WTC11 (cell line): ENCODE results near the gene SCO1. TPM values are rescaled to one million over a fixed set of nuclear protein-coding genes. Genes with fewer than 3 reads are reported as not detected.
"Not testable (repeated sequence)": the region's sequence is repeated elsewhere in the genome, so short reads cannot be mapped to it uniquely, and the experiment has no call there.

Experiments
- ATAC-seq: fragments of 200-7000 bp; cut with Tn5 transposase; 2 replicates; pipeline ENCODE4 v1.10.0; 2021; ENCODE audit warnings: mild to moderate bottlenecking, moderate library complexity
- CTCF ChIA-PET: fragments of 300-600 bp; sonication (Branson Sonifier 250); formaldehyde crosslinking; loops from one replicate; lab custom pipeline; 2021; ENCODE audit warnings: antibody characterized with exemption; lab: Charles Lee
- POLR2A ChIA-PET: fragments of 350-600 bp; sonication (Branson Sonifier 250); formaldehyde crosslinking; loops from one replicate; lab custom pipeline; 2021; ENCODE audit warnings: antibody characterized with exemption; lab: Charles Lee
- DNase-seq: peaks from one replicate; pipeline ENCODE4 v3.0.0; 2021; ENCODE audit warnings: low spot score
- H3K27ac Mint-ChIP-seq: 2 replicates; pipeline ENCODE4 v1.8.0; 2021; ENCODE audit warnings: mixed read lengths
- H3K27me3 Mint-ChIP-seq: 2 replicates; pipeline ENCODE4 v1.8.0; 2021; ENCODE audit warnings: low read depth, mild to moderate bottlenecking, moderate library complexity, mixed read lengths
- H3K36me3 Mint-ChIP-seq: 2 replicates; pipeline ENCODE4 v1.8.0; 2021; ENCODE audit warnings: mixed read lengths
- H3K4me1 Mint-ChIP-seq: 2 replicates; pipeline ENCODE4 v1.8.0; 2022; ENCODE audit warnings: mixed read lengths
- H3K4me3 Mint-ChIP-seq: 2 replicates; pipeline ENCODE4 v1.8.0; 2021; ENCODE audit warnings: mild to moderate bottlenecking, moderate library complexity, mixed read lengths
- H3K9me3 Mint-ChIP-seq: 2 replicates; pipeline ENCODE4 v1.8.0; 2021; ENCODE audit warnings: mixed read lengths
- FOXP1 ChIP-seq: sonication (generic); formaldehyde crosslinking; IDR thresholded peaks from 2 replicates; pipeline ENCODE4 v1.8.0; 2022; ENCODE audit warnings: missing genetic modification reagents, mild to moderate bottlenecking, moderate library complexity, borderline replicate concordance
- MYBL2 ChIP-seq: sonication (generic); formaldehyde crosslinking; IDR thresholded peaks from 2 replicates; pipeline ENCODE4 v1.8.1; 2023; ENCODE audit warnings: mild to moderate bottlenecking, moderate library complexity, missing genetic modification reagents
- NFATC4 ChIP-seq: fragments of 250-450 bp; sonication (Bioruptor Pico); IDR thresholded peaks from 2 replicates; pipeline ENCODE4 v1.9.0; 2021; ENCODE audit warnings: mild to moderate bottlenecking
- SMAD4 ChIP-seq: sonication (generic); formaldehyde crosslinking; IDR thresholded peaks from 2 replicates; pipeline ENCODE4 v1.8.0; 2022; ENCODE audit warnings: mild to moderate bottlenecking, missing genetic modification reagents
- SOX15 ChIP-seq: fragments of 250-450 bp; sonication (Bioruptor Pico); IDR thresholded peaks from 2 replicates; pipeline ENCODE4 v1.9.0; 2021; ENCODE audit warnings: mild to moderate bottlenecking
- SP1 ChIP-seq: sonication (generic); formaldehyde crosslinking; conservative IDR thresholded peaks from 2 replicates; pipeline ENCODE4 v1.8.1; 2022; ENCODE audit warnings: missing genetic modification reagents
- TEAD4 ChIP-seq: sonication (generic); formaldehyde crosslinking; IDR thresholded peaks from 2 replicates; pipeline ENCODE4 v1.8.0; 2022; ENCODE audit warnings: mild to moderate bottlenecking, missing genetic modification reagents
- ZNF121 ChIP-seq: sonication (generic); formaldehyde crosslinking; IDR thresholded peaks from 2 replicates; pipeline ENCODE4 v1.8.0; 2023; ENCODE audit warnings: missing genetic modification reagents
- ZNF138 ChIP-seq: sonication (generic); formaldehyde crosslinking; conservative IDR thresholded peaks from 2 replicates; pipeline ENCODE4 v1.8.1; 2022; ENCODE audit warnings: mild to moderate bottlenecking, moderate library complexity, missing genetic modification reagents
- ZNF263 ChIP-seq: sonication (generic); formaldehyde crosslinking; IDR thresholded peaks from 2 replicates; pipeline ENCODE4 v1.8.1; 2022; ENCODE audit warnings: low read depth, mild to moderate bottlenecking, moderate library complexity, missing genetic modification reagents
- ZNF423 ChIP-seq: fragments of 250-450 bp; sonication (Bioruptor Pico); IDR thresholded peaks from 2 replicates; pipeline ENCODE4 v2.1.2; 2022; ENCODE audit warnings: mild to moderate bottlenecking, moderate library complexity
- total RNA-seq: library from RNA; stranded (reverse); gene quantifications from 3 replicates; pipeline ENCODE4 v1.2.3, GENCODE V29; 2021
- TF ChIP-seq, protein P1 (sequence below): sonication (generic); formaldehyde crosslinking; IDR thresholded peaks from 2 replicates; pipeline ENCODE4 v1.8.1; 2022; ENCODE audit warnings: low read depth, mild to moderate bottlenecking, moderate library complexity, missing genetic modification reagents, borderline replicate concordance
- TF ChIP-seq, protein P2 (sequence below): fragments of 250-450 bp; sonication (Bioruptor Pico); IDR thresholded peaks from 2 replicates; pipeline ENCODE4 v1.8.0; 2021; ENCODE audit warnings: mild to moderate bottlenecking
- TF ChIP-seq, protein P3 (sequence below): sonication (generic); formaldehyde crosslinking; IDR thresholded peaks from 2 replicates; pipeline ENCODE4 v1.8.1; 2023; ENCODE audit warnings: mild to moderate bottlenecking, missing genetic modification reagents, moderate library complexity
- TF ChIP-seq, protein P4 (sequence below): sonication (generic); formaldehyde crosslinking; IDR thresholded peaks from 2 replicates; pipeline ENCODE4 v1.8.1; 2023; ENCODE audit warnings: mild to moderate bottlenecking, missing genetic modification reagents
- TF ChIP-seq, protein P5 (sequence below): sonication (generic); formaldehyde crosslinking; conservative IDR thresholded peaks from 2 replicates; pipeline ENCODE4 v1.8.1; 2022; ENCODE audit warnings: mild to moderate bottlenecking, missing genetic modification reagents
- TF ChIP-seq, protein P6 (sequence below): fragments of 250-450 bp; sonication (Bioruptor Pico); IDR thresholded peaks from 2 replicates; pipeline ENCODE4 v1.9.0; 2021; ENCODE audit warnings: mild to moderate bottlenecking
- TF ChIP-seq, protein P7 (sequence below): sonication (generic); formaldehyde crosslinking; IDR thresholded peaks from 2 replicates; pipeline ENCODE4 v1.8.1; 2023; ENCODE audit warnings: mild to moderate bottlenecking, missing genetic modification reagents

SCO1 gene
- total RNA-seq, 1 experiment from 2014 or later: 63.8 TPM

DNA sequence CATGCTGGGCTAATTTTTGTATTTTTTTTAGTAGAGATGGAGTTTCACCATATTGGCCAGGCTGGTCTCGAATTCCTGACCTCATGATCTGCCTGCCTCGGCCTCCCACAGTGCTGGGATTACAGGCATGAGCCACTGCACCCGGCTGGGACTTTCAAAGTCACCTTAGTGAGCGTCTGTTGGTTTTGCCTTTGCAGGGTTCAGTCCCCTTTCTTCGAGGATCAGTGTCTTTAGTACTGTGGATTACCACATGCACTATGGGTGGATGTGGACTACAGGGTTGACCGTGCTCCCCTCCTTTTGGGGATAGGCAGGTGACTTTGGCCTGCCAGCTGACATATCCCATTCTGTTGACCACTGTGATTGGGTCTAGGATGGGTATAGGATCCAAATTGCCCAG lies 34.8 kb upstream of the SCO1 start:
- DNase-seq, ATAC-seq, H3K27me3 Mint-ChIP-seq, H3K9me3 Mint-ChIP-seq, POLR2A ChIA-PET, H3K36me3 Mint-ChIP-seq, H3K4me3 Mint-ChIP-seq, H3K27ac Mint-ChIP-seq: not testable (repeated sequence)
- CTCF ChIA-PET: interaction anchor here (1.3 to 2.2 kb wide), 2 partner anchors 41 to 143 kb away, joined by 3 to 6 read pairs; no protein-coding TSS in a partner anchor
- peaks cover 26% of the 10 kb centered on the region for H3K4me1 Mint-ChIP-seq

DNA sequence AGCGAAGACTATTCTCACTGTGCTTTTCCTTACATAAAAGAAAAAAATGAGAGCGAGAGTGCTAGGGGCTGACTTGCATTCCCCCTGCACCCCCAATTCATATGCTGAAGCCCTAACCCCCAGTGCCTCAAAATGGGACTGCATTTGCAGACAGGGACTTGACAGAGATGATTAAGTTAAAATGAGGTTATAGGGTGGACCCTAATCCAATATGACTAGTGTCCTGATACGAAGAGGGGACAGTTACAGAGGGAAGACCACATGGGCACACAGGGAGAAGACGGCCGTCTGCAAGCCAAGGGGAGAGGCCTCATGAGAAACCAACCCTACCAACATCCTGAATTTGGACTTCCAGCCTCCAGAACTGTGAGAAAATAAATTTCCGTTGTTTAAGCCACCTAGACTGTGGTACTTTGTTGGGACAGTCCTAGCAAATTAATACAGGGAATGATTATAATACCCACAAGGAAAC lies 34.1 kb upstream of the SCO1 start:
- Mint-ChIP-seq H3K4me1 (peaks cover 24% of the 10 kb centered on the region), H3K27me3 (no peaks in the 10 kb centered on the region), H3K4me3 (peak overlapping the region; percentile 91), H3K27ac (no peak overlapping the region), H3K36me3 (peaks cover 3% of the 10 kb centered on the region; the same call in 1 of the 2 replicates), H3K9me3 (peaks cover 3% of the 10 kb centered on the region; the same call in 1 of the 2 replicates)
- no peak for ATAC-seq
- POLR2A ChIA-PET: no interaction called here
- no peak for DNase-seq
- TF ChIP-seq, protein P1, sequence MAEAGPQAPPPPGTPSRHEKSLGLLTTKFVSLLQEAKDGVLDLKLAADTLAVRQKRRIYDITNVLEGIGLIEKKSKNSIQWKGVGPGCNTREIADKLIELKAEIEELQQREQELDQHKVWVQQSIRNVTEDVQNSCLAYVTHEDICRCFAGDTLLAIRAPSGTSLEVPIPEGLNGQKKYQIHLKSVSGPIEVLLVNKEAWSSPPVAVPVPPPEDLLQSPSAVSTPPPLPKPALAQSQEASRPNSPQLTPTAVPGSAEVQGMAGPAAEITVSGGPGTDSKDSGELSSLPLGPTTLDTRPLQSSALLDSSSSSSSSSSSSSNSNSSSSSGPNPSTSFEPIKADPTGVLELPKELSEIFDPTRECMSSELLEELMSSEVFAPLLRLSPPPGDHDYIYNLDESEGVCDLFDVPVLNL (CRISPR knock-in tag): no peak
- TF ChIP-seq ZNF423 (CRISPR knock-in tag): no peak
- CTCF ChIA-PET: interaction anchor here (1.0 to 2.2 kb wide), 3 partner anchors 41 to 114 kb away, joined by 3 to 6 read pairs (median 4); no protein-coding TSS in a partner anchor

DNA sequence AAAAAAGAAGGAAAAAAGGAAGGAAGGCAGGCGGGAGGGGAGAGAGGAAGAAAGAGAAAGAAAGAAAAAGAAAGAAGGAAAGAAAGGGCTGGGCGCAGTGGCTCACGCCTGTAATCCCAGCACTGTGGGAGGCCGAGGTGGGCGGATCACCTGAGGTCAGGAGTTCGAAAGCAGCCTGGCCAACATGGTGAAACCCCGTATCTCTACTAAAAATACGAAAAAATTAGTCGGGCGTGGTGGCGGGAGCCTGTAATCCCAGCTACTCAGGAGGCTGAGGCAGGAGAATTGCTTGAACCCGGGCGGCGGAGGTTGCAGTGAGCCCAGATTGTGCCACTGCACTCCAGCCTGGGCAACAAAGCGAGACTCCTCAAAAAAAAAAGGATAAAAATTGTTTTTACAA lies 32.9 kb upstream of the SCO1 start:
- H3K27me3 Mint-ChIP-seq, ATAC-seq, H3K36me3 Mint-ChIP-seq, DNase-seq, H3K9me3 Mint-ChIP-seq: not testable (repeated sequence)
- Mint-ChIP-seq H3K27ac (peak overlapping the region; percentile 95), H3K4me3 (peak overlapping the region; percentile 91), H3K4me1 (peaks cover 24% of the 10 kb centered on the region)
- ChIA-PET CTCF (interaction anchor here (0.7 to 2.2 kb wide), 8 partner anchors 25 to 914 kb away, joined by 3 to 8 read pairs (median 4); no protein-coding TSS in a partner anchor), POLR2A (interaction anchor here (0.7 kb wide), 1 partner anchor 145 kb away, joined by 3 read pairs; no protein-coding TSS in a partner anchor)
- TF ChIP-seq ZNF121 (CRISPR knock-in tag): 0 out of 2 replicates have a peak, but pooled peaks have one; percentile 24

DNA sequence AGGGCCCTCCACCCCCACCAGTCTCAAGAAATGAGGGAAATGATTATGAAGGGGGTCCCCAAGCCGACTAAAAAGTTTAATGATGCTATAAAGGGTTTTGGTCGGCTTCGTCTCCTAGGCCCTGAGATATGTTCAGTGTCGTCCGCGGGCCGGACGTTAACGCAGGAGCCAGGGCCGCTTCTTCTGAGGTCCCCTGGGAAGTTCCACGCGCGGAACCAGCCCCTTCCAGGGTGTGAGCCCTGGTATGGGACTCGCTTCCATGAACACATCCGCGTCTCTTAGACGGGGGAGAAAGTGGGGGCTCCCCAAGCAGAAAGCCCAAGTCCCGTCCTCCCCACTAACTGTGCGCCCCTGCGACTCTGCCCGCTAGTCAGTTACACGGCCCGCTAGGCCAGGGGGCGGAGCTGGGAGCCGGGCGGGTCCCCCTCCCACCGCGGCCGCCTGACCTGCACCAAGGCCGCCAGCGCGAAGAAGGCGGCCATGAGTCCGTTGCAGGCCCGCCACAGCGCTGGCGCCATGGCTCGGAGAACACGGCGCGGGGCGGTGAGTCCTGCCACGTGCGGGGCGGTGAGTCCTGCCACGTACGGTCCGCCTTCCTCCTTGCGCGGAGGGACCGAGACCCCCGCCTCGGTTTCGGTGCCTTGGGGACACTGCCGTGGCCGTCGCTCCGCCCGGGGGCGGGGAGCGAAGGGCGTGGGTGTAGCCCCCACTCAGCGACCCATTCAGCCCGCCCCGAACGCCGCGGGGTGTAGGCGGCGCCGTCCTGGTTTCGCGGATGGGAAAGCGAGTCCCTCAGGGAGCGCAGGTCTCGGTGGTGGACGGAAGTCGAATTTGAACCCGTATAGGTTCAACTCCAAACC lies 32.2 kb upstream of the SCO1 start, which contains the start of gene TMEM220:
TSS of gene TMEM220 (minus strand) at position 690 of the 860 bp plus-strand sequence. CDS start at position 518, 172 bp downstream.
- ATAC-seq: peak; percentile 92
- no peak for TF ChIP-seq SOX15 (CRISPR knock-in tag)
- TF ChIP-seq, protein P2, sequence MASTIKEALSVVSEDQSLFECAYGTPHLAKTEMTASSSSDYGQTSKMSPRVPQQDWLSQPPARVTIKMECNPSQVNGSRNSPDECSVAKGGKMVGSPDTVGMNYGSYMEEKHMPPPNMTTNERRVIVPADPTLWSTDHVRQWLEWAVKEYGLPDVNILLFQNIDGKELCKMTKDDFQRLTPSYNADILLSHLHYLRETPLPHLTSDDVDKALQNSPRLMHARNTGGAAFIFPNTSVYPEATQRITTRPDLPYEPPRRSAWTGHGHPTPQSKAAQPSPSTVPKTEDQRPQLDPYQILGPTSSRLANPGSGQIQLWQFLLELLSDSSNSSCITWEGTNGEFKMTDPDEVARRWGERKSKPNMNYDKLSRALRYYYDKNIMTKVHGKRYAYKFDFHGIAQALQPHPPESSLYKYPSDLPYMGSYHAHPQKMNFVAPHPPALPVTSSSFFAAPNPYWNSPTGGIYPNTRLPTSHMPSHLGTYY (CRISPR knock-in tag): no peak; the same call in 1 of the 2 replicates
- no peak for TF ChIP-seq TEAD4 (CRISPR knock-in tag)
- TF ChIP-seq, protein P3, sequence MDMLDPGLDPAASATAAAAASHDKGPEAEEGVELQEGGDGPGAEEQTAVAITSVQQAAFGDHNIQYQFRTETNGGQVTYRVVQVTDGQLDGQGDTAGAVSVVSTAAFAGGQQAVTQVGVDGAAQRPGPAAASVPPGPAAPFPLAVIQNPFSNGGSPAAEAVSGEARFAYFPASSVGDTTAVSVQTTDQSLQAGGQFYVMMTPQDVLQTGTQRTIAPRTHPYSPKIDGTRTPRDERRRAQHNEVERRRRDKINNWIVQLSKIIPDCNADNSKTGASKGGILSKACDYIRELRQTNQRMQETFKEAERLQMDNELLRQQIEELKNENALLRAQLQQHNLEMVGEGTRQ (CRISPR knock-in tag): peak; percentile 61
- peak; percentile 24; the same call in 1 of the 2 replicates for TF ChIP-seq SMAD4
- peak; percentile 78 for TF ChIP-seq SP1 (CRISPR knock-in tag)
- TF ChIP-seq, protein P4, sequence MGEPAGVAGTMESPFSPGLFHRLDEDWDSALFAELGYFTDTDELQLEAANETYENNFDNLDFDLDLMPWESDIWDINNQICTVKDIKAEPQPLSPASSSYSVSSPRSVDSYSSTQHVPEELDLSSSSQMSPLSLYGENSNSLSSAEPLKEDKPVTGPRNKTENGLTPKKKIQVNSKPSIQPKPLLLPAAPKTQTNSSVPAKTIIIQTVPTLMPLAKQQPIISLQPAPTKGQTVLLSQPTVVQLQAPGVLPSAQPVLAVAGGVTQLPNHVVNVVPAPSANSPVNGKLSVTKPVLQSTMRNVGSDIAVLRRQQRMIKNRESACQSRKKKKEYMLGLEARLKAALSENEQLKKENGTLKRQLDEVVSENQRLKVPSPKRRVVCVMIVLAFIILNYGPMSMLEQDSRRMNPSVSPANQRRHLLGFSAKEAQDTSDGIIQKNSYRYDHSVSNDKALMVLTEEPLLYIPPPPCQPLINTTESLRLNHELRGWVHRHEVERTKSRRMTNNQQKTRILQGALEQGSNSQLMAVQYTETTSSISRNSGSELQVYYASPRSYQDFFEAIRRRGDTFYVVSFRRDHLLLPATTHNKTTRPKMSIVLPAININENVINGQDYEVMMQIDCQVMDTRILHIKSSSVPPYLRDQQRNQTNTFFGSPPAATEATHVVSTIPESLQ (CRISPR knock-in tag): no peak
- TF ChIP-seq, protein P5, sequence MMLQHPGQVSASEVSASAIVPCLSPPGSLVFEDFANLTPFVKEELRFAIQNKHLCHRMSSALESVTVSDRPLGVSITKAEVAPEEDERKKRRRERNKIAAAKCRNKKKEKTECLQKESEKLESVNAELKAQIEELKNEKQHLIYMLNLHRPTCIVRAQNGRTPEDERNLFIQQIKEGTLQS (CRISPR knock-in tag): no peak
- TF ChIP-seq, protein P6, sequence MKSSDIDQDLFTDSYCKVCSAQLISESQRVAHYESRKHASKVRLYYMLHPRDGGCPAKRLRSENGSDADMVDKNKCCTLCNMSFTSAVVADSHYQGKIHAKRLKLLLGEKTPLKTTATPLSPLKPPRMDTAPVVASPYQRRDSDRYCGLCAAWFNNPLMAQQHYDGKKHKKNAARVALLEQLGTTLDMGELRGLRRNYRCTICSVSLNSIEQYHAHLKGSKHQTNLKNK (CRISPR knock-in tag): no peak
- TF ChIP-seq FOXP1 (CRISPR knock-in tag): peak; percentile 85; the same call in 1 of the 2 replicates
- TF ChIP-seq, protein P7, sequence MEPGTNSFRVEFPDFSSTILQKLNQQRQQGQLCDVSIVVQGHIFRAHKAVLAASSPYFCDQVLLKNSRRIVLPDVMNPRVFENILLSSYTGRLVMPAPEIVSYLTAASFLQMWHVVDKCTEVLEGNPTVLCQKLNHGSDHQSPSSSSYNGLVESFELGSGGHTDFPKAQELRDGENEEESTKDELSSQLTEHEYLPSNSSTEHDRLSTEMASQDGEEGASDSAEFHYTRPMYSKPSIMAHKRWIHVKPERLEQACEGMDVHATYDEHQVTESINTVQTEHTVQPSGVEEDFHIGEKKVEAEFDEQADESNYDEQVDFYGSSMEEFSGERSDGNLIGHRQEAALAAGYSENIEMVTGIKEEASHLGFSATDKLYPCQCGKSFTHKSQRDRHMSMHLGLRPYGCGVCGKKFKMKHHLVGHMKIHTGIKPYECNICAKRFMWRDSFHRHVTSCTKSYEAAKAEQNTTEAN (CRISPR knock-in tag): no peak; the same call in 1 of the 2 replicates
- TF ChIP-seq ZNF138 (CRISPR knock-in tag): peak; percentile 76; the same call in 1 of the 2 replicates
- TF ChIP-seq ZNF263 (CRISPR knock-in tag): 0 out of 2 replicates have a peak, but pooled peaks have one; percentile 48
- 0 out of 2 replicates have a peak, but pooled peaks have one; percentile 31 for TF ChIP-seq NFATC4 (CRISPR knock-in tag)
- TF ChIP-seq MYBL2 (CRISPR knock-in tag): peak; percentile 60; the same call in 1 of the 2 replicates

More for the DNA sequence above, 32.2 kb upstream of the SCO1 start, which contains the start of gene TMEM220:
- no peaks in the 10 kb centered on the region for H3K27me3 Mint-ChIP-seq
- DNase-seq: peak; percentile 84
- peaks cover 5% of the 10 kb centered on the region; the same call in 1 of the 2 replicates for H3K36me3 Mint-ChIP-seq
- peak within 1 kb of the TSS; percentile 95 for H3K27ac Mint-ChIP-seq
- ChIA-PET POLR2A (no interaction called here), CTCF (interaction anchor here (0.7 to 1.7 kb wide), 8 partner anchors 25 to 146 kb away, joined by 3 to 8 read pairs (median 4); no protein-coding TSS in a partner anchor)
- H3K4me1 Mint-ChIP-seq: peaks cover 24% of the 10 kb centered on the region
- peak within 1 kb of the TSS; percentile 91 for H3K4me3 Mint-ChIP-seq
- peaks cover 3% of the 10 kb centered on the region; the same call in 1 of the 2 replicates for H3K9me3 Mint-ChIP-seq
